B cell (primary cell): Measurements from ENCODE around the gene ETFA. TPM values are rescaled to one million over a fixed set of nuclear protein-coding genes. Genes with fewer than 3 reads are reported as not detected.

Experiments used
- ATAC-seq: fragments of 200-7000 bp; cut with Tn5 transposase; one replicate; pipeline ENCODE4 v1.10.0; 2021; ENCODE audit warnings: low read depth, mild to moderate bottlenecking, moderate number of reproducible peaks, moderate library complexity
- CTCF ChIA-PET: fragments of 350-600 bp; sonication (Branson Sonifier 250); formaldehyde crosslinking; loops from one replicate; lab custom pipeline; 2021; ENCODE audit warnings: antibody characterized with exemption, inconsistent platforms; lab: Charles Lee
- POLR2A ChIA-PET: fragments of 350-600 bp; sonication (Branson Sonifier 250); formaldehyde crosslinking; loops from one replicate; lab custom pipeline; 2021; ENCODE audit warnings: antibody characterized with exemption; lab: Charles Lee
- DNase-seq: peaks from one replicate; pipeline ENCODE4 v3.0.0; 2013
- H2AFZ ChIP-seq: 2 replicates; pipeline ENCODE4 v1.6.1; 2012; ENCODE audit warnings: mild to moderate bottlenecking, low read depth, low read length; ENCODE audit not compliant: insufficient read depth, poor library complexity, severe bottlenecking
- H3K27ac ChIP-seq, 2 donors: 1 replicate in 1 of 2; 2 replicates in 1 of 2; pipeline ENCODE4 v1.5.1; 2012 to 2013; ENCODE audit warnings: low read length in 2 of 2, mild to moderate bottlenecking in 2 of 2, moderate library complexity in 1 of 2
- H3K27me3 ChIP-seq, 4 experiments: fragments of 200-600 bp in 1 of 4; sonication (generic) in 1 of 4; replicated peaks in 1 of 4; 1 replicate in 2 of 4; 2 replicates in 2 of 4; pipeline versions ENCODE4 v1.6.1 to v1.7.0; 2013 to 2016; ENCODE audit warnings: low read length in 3 of 4, mild to moderate bottlenecking in 2 of 4, mixed read lengths in 1 of 4, moderate library complexity in 1 of 4; ENCODE audit not compliant: insufficient read depth in 4 of 4, control insufficient read depth in 3 of 4; ENCODE audit errors: control extremely low read depth in 1 of 4
- H3K36me3 ChIP-seq, 2 experiments: replicated peaks in 1 of 2; 1 replicate in 1 of 2; 2 replicates in 1 of 2; pipeline versions ENCODE4 v1.6.1 to v1.7.1; 2013; ENCODE audit warnings: low read length in 1 of 2; ENCODE audit not compliant: insufficient read depth in 2 of 2, control insufficient read depth in 1 of 2; ENCODE audit errors: control extremely low read depth in 1 of 2, extremely low read depth in 1 of 2
- H3K4me1 ChIP-seq, 2 donors: fragments of 200-600 bp in 1 of 2; sonication (generic) in 1 of 2; 1 replicate in 1 of 2; 2 replicates in 1 of 2; pipeline versions ENCODE4 v1.5.1 to v1.6.1; 2013 to 2017; ENCODE audit warnings: low read length in 2 of 2; ENCODE audit not compliant: control insufficient read depth in 2 of 2, insufficient read depth in 2 of 2
- H3K4me2 ChIP-seq: replicated peaks from 2 replicates; pipeline ENCODE3; 2012; ENCODE audit warnings: mild to moderate bottlenecking, low read depth, low read length; ENCODE audit not compliant: poor library complexity, severe bottlenecking
- H3K4me3 ChIP-seq, 5 experiments: fragments of 200-600 bp in 1 of 5; sonication (generic) in 1 of 5; 1 replicate in 3 of 5; 2 replicates in 2 of 5; pipeline versions ENCODE4 v1.5.1 to v1.7.0; 2011 to 2016; ENCODE audit warnings: low read length in 4 of 5, mild to moderate bottlenecking in 4 of 5, low read depth in 2 of 5, control low read depth in 1 of 5, moderate library complexity in 1 of 5; ENCODE audit not compliant: insufficient read depth in 1 of 5; ENCODE audit errors: control extremely low read depth in 1 of 5, extremely low read depth in 1 of 5
- H3K79me2 ChIP-seq: fragments of 200-600 bp; sonication (generic); one replicate; pipeline ENCODE4 v1.6.0; 2016; ENCODE audit warnings: low read length; ENCODE audit not compliant: control insufficient read depth, insufficient read depth
- H3K9ac ChIP-seq: fragments of 200-600 bp; sonication (generic); 2 replicates; pipeline ENCODE4 v1.6.1; 2017; ENCODE audit warnings: mild to moderate bottlenecking, low read length, moderate library complexity
- H3K9me3 ChIP-seq, 3 donors: one replicate each; pipeline versions ENCODE4 v1.6.1 to v1.7.1; 2013; ENCODE audit warnings: low read length in 2 of 3; ENCODE audit not compliant: control insufficient read depth in 2 of 3, insufficient read depth in 1 of 3; ENCODE audit errors: control extremely low read depth in 1 of 3
- H4K20me1 ChIP-seq: 2 replicates; pipeline ENCODE4 v1.6.0; 2012; ENCODE audit warnings: mild to moderate bottlenecking, low read length; ENCODE audit not compliant: insufficient read depth, control insufficient read depth, poor library complexity, severe bottlenecking
- H3K27ac Mint-ChIP-seq: one replicate; pipeline ENCODE4 v1.8.0; 2021; ENCODE audit warnings: mixed read lengths
- H3K27me3 Mint-ChIP-seq: one replicate; pipeline ENCODE4 v1.8.0; 2021; ENCODE audit warnings: mixed read lengths
- H3K4me1 Mint-ChIP-seq: one replicate; pipeline ENCODE4 v1.8.0; 2021; ENCODE audit warnings: mixed read lengths
- H3K4me3 Mint-ChIP-seq: one replicate; pipeline ENCODE4 v1.8.0; 2021; ENCODE audit warnings: mixed read lengths
- H3K9me3 Mint-ChIP-seq: one replicate; pipeline ENCODE4 v1.8.0; 2022; ENCODE audit warnings: mixed read lengths; ENCODE audit not compliant: insufficient read depth
- EZH2 ChIP-seq: IDR thresholded peaks from 2 replicates; pipeline ENCODE4 v1.6.1; 2012; ENCODE audit warnings: borderline replicate concordance, low read depth, mild to moderate bottlenecking, moderate library complexity, low read length; ENCODE audit not compliant: insufficient read depth, poor library complexity, severe bottlenecking
- WGBS: methylation state at CpG from one replicate; pipeline ENCODE4 v1.1.5; 2013; ENCODE audit warnings: missing lambda C conversion rate; ENCODE audit not compliant: insufficient coverage; 5-methylcytosine and 5-hydroxymethylcytosine counted together
- intact Hi-C: fragments of 100-400 bp; cut with micrococcal nuclease; formaldehyde crosslinking; loops from one replicate; pipeline ENCODE4 v1.10.0; 2022
- polyA plus RNA-seq: library from polyadenylated mRNA; depleted of rRNA; stranded (reverse); fragments of >200 nt; gene quantifications from 2 replicates; pipeline ENCODE4 v1.2.3, GENCODE V29; 2012
- total RNA-seq, 2 donors: library from RNA; stranded (reverse); fragments of 120-200 nt in 1 of 2; gene quantifications; 1 replicate in 1 of 2; 2 replicates in 1 of 2; pipeline versions ENCODE4 v1.2.3 to v1.2.4, GENCODE V29; 2013 to 2022
- TF ChIP-seq, protein P1 (sequence below): fragments of 200-600 bp; IDR thresholded peaks from one replicate; pipeline ENCODE4 v1.8.0; 2022; ENCODE audit warnings: antibody characterized with exemption, mild to moderate bottlenecking

The ETFA gene
- total and polyA plus RNA-seq, 2 donors (not counting 1 experiment from before 2014, with no cell fraction given) = 34.9 to 68.8 TPM

DNA sequence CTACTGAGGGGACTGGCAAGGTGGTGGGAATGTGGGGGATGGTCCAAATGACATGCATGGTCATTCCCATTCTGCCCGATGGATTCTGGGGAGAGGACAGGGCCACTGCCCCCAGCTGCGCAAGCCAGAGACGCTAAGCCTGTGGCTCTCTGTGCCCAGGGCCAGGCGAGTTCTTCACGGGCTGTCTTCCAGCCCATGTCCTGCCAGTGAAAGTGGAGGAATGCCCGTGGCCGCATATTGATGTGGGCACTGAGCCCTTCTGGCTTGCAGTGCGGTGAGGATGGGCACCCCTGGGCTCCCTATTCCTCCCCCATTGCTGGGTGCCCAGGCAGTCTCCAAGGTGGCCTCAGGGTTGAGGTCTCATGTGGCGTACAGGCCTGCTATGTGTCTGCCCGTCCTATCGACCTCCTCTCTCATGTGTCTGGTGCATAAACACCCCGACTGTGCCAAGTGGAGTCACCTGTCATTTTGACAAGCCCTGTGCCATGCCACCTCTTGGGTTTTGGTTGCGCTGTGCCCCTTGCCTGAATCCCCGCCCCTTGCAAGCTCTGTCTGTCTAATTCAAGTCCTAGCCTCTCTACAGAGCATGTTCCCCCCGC is 134.7 kb downstream of the ETFA start:
- DNase-seq (no peak), ATAC-seq (no peak)
- H3K4me3 Mint-ChIP-seq = no peak overlapping the region
- H3K27ac Mint-ChIP-seq = no peak overlapping the region
- H3K4me1 Mint-ChIP-seq = no peaks in the 10 kb centered on the region
- intact Hi-C loops = no loop called here
- H3K27me3 Mint-ChIP-seq = peaks cover 35% of the 10 kb centered on the region
- ChIA-PET CTCF (no interaction called here), POLR2A (no interaction called here)
- Histone ChIP-seq H3K4me3 (no peak overlapping the region), H3K79me2 (no peaks in the 10 kb centered on the region), H3K36me3 (no peaks in the 10 kb centered on the region), H3K4me1 (no peaks in the 10 kb centered on the region), H3K27ac (no peak overlapping the region), H3K4me2 (no peak overlapping the region), H4K20me1 (no peaks in the 10 kb centered on the region), H2AFZ (no peak overlapping the region), H3K9me3 (peaks cover 0 to 17% (median 0%) of the 10 kb centered on the region in 3 donors), H3K27me3 (peaks cover 0 to 9% (median 1%) of the 10 kb centered on the region in 4 experiments), H3K9ac (no peak overlapping the region)
- WGBS = 95% methylated on average over 15 of the region's 15 CpGs
- no peak for TF ChIP-seq EZH2
- TF ChIP-seq, protein P1, sequence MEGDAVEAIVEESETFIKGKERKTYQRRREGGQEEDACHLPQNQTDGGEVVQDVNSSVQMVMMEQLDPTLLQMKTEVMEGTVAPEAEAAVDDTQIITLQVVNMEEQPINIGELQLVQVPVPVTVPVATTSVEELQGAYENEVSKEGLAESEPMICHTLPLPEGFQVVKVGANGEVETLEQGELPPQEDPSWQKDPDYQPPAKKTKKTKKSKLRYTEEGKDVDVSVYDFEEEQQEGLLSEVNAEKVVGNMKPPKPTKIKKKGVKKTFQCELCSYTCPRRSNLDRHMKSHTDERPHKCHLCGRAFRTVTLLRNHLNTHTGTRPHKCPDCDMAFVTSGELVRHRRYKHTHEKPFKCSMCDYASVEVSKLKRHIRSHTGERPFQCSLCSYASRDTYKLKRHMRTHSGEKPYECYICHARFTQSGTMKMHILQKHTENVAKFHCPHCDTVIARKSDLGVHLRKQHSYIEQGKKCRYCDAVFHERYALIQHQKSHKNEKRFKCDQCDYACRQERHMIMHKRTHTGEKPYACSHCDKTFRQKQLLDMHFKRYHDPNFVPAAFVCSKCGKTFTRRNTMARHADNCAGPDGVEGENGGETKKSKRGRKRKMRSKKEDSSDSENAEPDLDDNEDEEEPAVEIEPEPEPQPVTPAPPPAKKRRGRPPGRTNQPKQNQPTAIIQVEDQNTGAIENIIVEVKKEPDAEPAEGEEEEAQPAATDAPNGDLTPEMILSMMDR = no peak
- no peaks in the 10 kb centered on the region for H3K9me3 Mint-ChIP-seq

DNA sequence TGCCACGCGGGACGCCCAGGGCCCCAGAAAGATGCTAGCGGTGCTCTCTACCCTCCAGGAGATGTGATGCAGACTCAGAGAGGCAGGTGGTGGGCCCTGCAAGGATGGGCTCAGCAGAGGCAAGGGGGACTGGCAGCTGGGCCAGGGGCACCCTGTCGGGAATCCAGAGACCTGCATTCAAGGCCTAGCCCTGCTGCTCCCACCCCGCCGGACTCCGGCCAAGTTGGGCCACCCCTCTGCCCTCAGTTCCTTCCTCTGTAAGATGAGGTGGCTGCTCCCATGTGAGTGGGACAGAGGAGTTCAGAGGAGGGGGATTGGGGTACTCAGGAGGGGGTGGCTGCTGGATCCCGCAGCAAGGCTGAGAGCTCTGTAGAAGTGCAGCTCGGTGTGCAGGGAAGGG is 135.2 kb downstream of the ETFA start:
- no peak overlapping the region for H3K4me2 ChIP-seq
- Mint-ChIP-seq H3K4me1 (no peaks in the 10 kb centered on the region), H3K27me3 (peaks cover 30% of the 10 kb centered on the region), H3K27ac (no peak overlapping the region), H3K4me3 (no peak overlapping the region), H3K9me3 (no peaks in the 10 kb centered on the region)
- no peak overlapping the region for H2AFZ ChIP-seq
- H3K27ac ChIP-seq = no peak overlapping the region
- no peak for TF ChIP-seq EZH2
- TF ChIP-seq, protein P1 = no peak
- H3K9ac ChIP-seq = no peak overlapping the region
- H4K20me1 ChIP-seq = no peaks in the 10 kb centered on the region
- ChIA-PET CTCF (no interaction called here), POLR2A (no interaction called here)
- WGBS = 98% methylated on average over 7 of the region's 10 CpGs
- no peak overlapping the region for H3K4me3 ChIP-seq
- no peaks in the 10 kb centered on the region for H3K79me2 ChIP-seq
- H3K36me3 ChIP-seq = no peaks in the 10 kb centered on the region
- DNase-seq = no peak
- H3K27me3 ChIP-seq = peaks cover 0 to 9% (median 1%) of the 10 kb centered on the region in 4 experiments
- peaks cover 0 to 17% (median 0%) of the 10 kb centered on the region in 3 donors for H3K9me3 ChIP-seq
- intact Hi-C loops = no loop called here
- H3K4me1 ChIP-seq = no peaks in the 10 kb centered on the region
- no peak for ATAC-seq
